ENCODE data around the gene RMND5B.
"Not testable (repeated sequence)": the region's sequence is repeated elsewhere in the genome, so short reads cannot be mapped to it uniquely, and the experiment has no call there.

RMND5B gene

GRCh38 chr5:178192244-178192643 lies 61.4 kb downstream of the RMND5B start:
- no peak overlapping the region for H3K4me3 Mint-ChIP-seq
- no peak overlapping the region for H3K27ac Mint-ChIP-seq
- H3K36me3 Mint-ChIP-seq (ENCODE audit: low read depth): no peaks in the 10 kb centered on the region
- H3K9me3 Mint-ChIP-seq: no peaks in the 10 kb centered on the region
- H3K27me3 Mint-ChIP-seq (ENCODE audit: low read depth): peaks cover 42% of the 10 kb centered on the region
- peaks cover 14% of the 10 kb centered on the region for H3K4me1 Mint-ChIP-seq (ENCODE audit: low read depth)

- Mint-ChIP-seq H3K27ac (no peak overlapping the region), H3K9me3 (no peaks in the 10 kb centered on the region), H3K4me1 (ENCODE audit: low read depth) (peaks cover 14% of the 10 kb centered on the region), H3K4me3 (no peak overlapping the region), H3K36me3 (ENCODE audit: low read depth) (no peaks in the 10 kb centered on the region), H3K27me3 (ENCODE audit: low read depth) (peaks cover 42% of the 10 kb centered on the region)
These were observed 62.0 kb downstream of the RMND5B start for GRCh38 chr5:178192787-178193186.

- peak overlapping the region; percentile 17 for H3K4me3 Mint-ChIP-seq
- H3K9me3 Mint-ChIP-seq: no peaks in the 10 kb centered on the region
- H3K27ac Mint-ChIP-seq: no peak overlapping the region
- peaks cover 41% of the 10 kb centered on the region for H3K27me3 Mint-ChIP-seq (ENCODE audit: low read depth)
- no peaks in the 10 kb centered on the region for H3K36me3 Mint-ChIP-seq (ENCODE audit: low read depth)
- peaks cover 14% of the 10 kb centered on the region for H3K4me1 Mint-ChIP-seq (ENCODE audit: low read depth)
These were observed 62.5 kb downstream of the RMND5B start for GRCh38 chr5:178193251-178193809.

GRCh38 chr5:178194026-178194425 lies 63.2 kb downstream of the RMND5B start:
- H3K27ac Mint-ChIP-seq: no peak overlapping the region
- peaks cover 14% of the 10 kb centered on the region for H3K4me1 Mint-ChIP-seq (ENCODE audit: low read depth)
- no peaks in the 10 kb centered on the region for H3K36me3 Mint-ChIP-seq (ENCODE audit: low read depth)
- no peaks in the 10 kb centered on the region for H3K9me3 Mint-ChIP-seq
- peaks cover 36% of the 10 kb centered on the region for H3K27me3 Mint-ChIP-seq (ENCODE audit: low read depth)
- H3K4me3 Mint-ChIP-seq: no peak overlapping the region

GRCh38 chr5:178196281-178196812 lies 65.5 kb downstream of the RMND5B start:
- Mint-ChIP-seq H3K9me3 (no peaks in the 10 kb centered on the region), H3K4me3 (no peak overlapping the region), H3K27ac (no peak overlapping the region), H3K36me3 (ENCODE audit: low read depth) (no peaks in the 10 kb centered on the region), H3K4me1 (ENCODE audit: low read depth) (peaks cover 14% of the 10 kb centered on the region), H3K27me3 (ENCODE audit: low read depth) (peaks cover 29% of the 10 kb centered on the region)

GRCh38 chr5:178196986-178197385 lies 66.2 kb downstream of the RMND5B start:
- Mint-ChIP-seq H3K9me3 (no peaks in the 10 kb centered on the region), H3K36me3 (ENCODE audit: low read depth) (no peaks in the 10 kb centered on the region), H3K4me3 (no peak overlapping the region), H3K27ac (no peak overlapping the region), H3K27me3 (ENCODE audit: low read depth) (peaks cover 28% of the 10 kb centered on the region), H3K4me1 (ENCODE audit: low read depth) (peaks cover 14% of the 10 kb centered on the region)

GRCh38 chr5:178198151-178198550 lies 67.3 kb downstream of the RMND5B start:
- peaks cover 19% of the 10 kb centered on the region for H3K27me3 Mint-ChIP-seq (ENCODE audit: low read depth)
- not testable (repeated sequence) for H3K27ac Mint-ChIP-seq; H3K36me3 Mint-ChIP-seq (ENCODE audit: low read depth); H3K9me3 Mint-ChIP-seq; H3K4me3 Mint-ChIP-seq
- H3K4me1 Mint-ChIP-seq (ENCODE audit: low read depth): peaks cover 10% of the 10 kb centered on the region

- peaks cover 14% of the 10 kb centered on the region for H3K27me3 Mint-ChIP-seq (ENCODE audit: low read depth)
- H3K4me1 Mint-ChIP-seq (ENCODE audit: low read depth): peaks cover 7% of the 10 kb centered on the region
- H3K27ac Mint-ChIP-seq: no peak overlapping the region
- H3K36me3 Mint-ChIP-seq (ENCODE audit: low read depth): no peaks in the 10 kb centered on the region
- no peaks in the 10 kb centered on the region for H3K9me3 Mint-ChIP-seq
- no peak overlapping the region for H3K4me3 Mint-ChIP-seq
These were observed 67.9 kb downstream of the RMND5B start for GRCh38 chr5:178198706-178199105.

- Mint-ChIP-seq H3K27ac (no peak overlapping the region), H3K36me3 (ENCODE audit: low read depth) (peaks cover 3% of the 10 kb centered on the region), H3K4me3 (no peak overlapping the region)
These were observed 69.0 kb downstream of the RMND5B start for GRCh38 chr5:178199581-178200434.

More at GRCh38 chr5:178199581-178200434, 69.0 kb downstream of the RMND5B start:
- H3K9me3 Mint-ChIP-seq: no peaks in the 10 kb centered on the region
- peaks cover 2% of the 10 kb centered on the region for H3K4me1 Mint-ChIP-seq (ENCODE audit: low read depth)
- peaks cover 4% of the 10 kb centered on the region for H3K27me3 Mint-ChIP-seq (ENCODE audit: low read depth)

Data from T-helper 1 cell treated with Interleukin-12 subunit alpha and Interleukin-12 subunit beta and Interleukin-4 antibody, amounts not matched to agents 30 μg/mL and 1 μg/mL, for 36 hours (primary cell).